H9 (cell line): Measurements from ENCODE around the gene IL11RA. TPM values are rescaled to one million over a fixed set of nuclear protein-coding genes. Genes with fewer than 3 reads are reported as not detected.

Experiments used
- DNase-seq: peaks from one replicate; pipeline ENCODE4 v3.0.0-alpha.2; 2017
- H2AFZ ChIP-seq: one replicate; pipeline ENCODE4 v1.6.1; 2013; ENCODE audit warnings: mild to moderate bottlenecking, low read length, control low read depth, moderate library complexity
- H2AK5ac ChIP-seq: 2 replicates; pipeline ENCODE4 v1.6.1; 2013; ENCODE audit warnings: low read length, control low read depth, mixed read lengths; ENCODE audit not compliant: insufficient read length
- H2BK120ac ChIP-seq: one replicate; pipeline ENCODE4 v1.6.1; 2013; ENCODE audit warnings: low read depth, mild to moderate bottlenecking, low read length, control low read depth, inconsistent platforms; ENCODE audit not compliant: poor library complexity, severe bottlenecking
- H2BK12ac ChIP-seq: 2 replicates; pipeline ENCODE4 v1.6.1; 2013; ENCODE audit warnings: low read length, control low read depth, mixed read lengths, low read depth; ENCODE audit not compliant: insufficient read length
- H2BK15ac ChIP-seq: 2 replicates; pipeline ENCODE4 v1.6.1; 2013; ENCODE audit warnings: low read depth, low read length, control low read depth
- H2BK20ac ChIP-seq: one replicate; pipeline ENCODE4 v1.6.1; 2013; ENCODE audit warnings: low read depth, mild to moderate bottlenecking, low read length, control low read depth, inconsistent platforms; ENCODE audit not compliant: poor library complexity, severe bottlenecking
- H2BK5ac ChIP-seq: 2 replicates; pipeline ENCODE4 v1.6.1; 2013; ENCODE audit warnings: low read length, control low read depth, mixed read lengths; ENCODE audit not compliant: insufficient read length
- H3K14ac ChIP-seq: 2 replicates; pipeline ENCODE4 v1.6.1; 2013; ENCODE audit warnings: low read length, control low read depth; ENCODE audit not compliant: insufficient read depth
- H3K18ac ChIP-seq: 2 replicates; pipeline ENCODE4 v1.6.1; 2013; ENCODE audit warnings: low read depth, mild to moderate bottlenecking, mixed read lengths, low read length, control low read depth; ENCODE audit not compliant: insufficient read length
- H3K23ac ChIP-seq: 2 replicates; pipeline ENCODE4 v1.6.1; 2013; ENCODE audit warnings: low read length, control low read depth, mixed read lengths, low read depth; ENCODE audit not compliant: insufficient read length
- H3K23me2 ChIP-seq: 2 replicates; pipeline ENCODE4 v1.6.1; 2013; ENCODE audit warnings: low read depth, mild to moderate bottlenecking, mixed read lengths, low read length, control low read depth; ENCODE audit not compliant: insufficient read length, poor library complexity, severe bottlenecking
- H3K27ac ChIP-seq: 2 replicates; pipeline ENCODE4 v1.5.1; 2013; ENCODE audit warnings: low read length, control low read depth, mixed read lengths, low read depth; ENCODE audit not compliant: insufficient read length
- H3K27me3 ChIP-seq: 2 replicates; pipeline ENCODE4 v1.6.1; 2013; ENCODE audit warnings: low read length, control low read depth, inconsistent platforms; ENCODE audit not compliant: insufficient read depth
- H3K4ac ChIP-seq: 2 replicates; pipeline ENCODE4 v1.6.1; 2013; ENCODE audit warnings: low read depth, mild to moderate bottlenecking, control low read depth, inconsistent platforms, low read length, moderate library complexity
- H3K4me1 ChIP-seq: 2 replicates; pipeline ENCODE4 v1.6.1; 2013; ENCODE audit warnings: low read length, control low read depth, inconsistent platforms; ENCODE audit not compliant: insufficient read depth
- H3K4me2 ChIP-seq: 2 replicates; pipeline ENCODE4 v1.6.1; 2013; ENCODE audit warnings: low read length, control low read depth, mixed read lengths; ENCODE audit not compliant: insufficient read length, insufficient read depth
- H3K56ac ChIP-seq: 2 replicates; pipeline ENCODE4 v1.6.1; 2013; ENCODE audit warnings: low read depth, mild to moderate bottlenecking, mixed read lengths, low read length, control low read depth; ENCODE audit not compliant: insufficient read length
- H3K79me1 ChIP-seq: 2 replicates; pipeline ENCODE4 v1.6.1; 2013; ENCODE audit warnings: low read depth, mild to moderate bottlenecking, moderate library complexity, low read length, control low read depth, inconsistent platforms; ENCODE audit not compliant: insufficient read depth, poor library complexity, severe bottlenecking
- H3K79me2 ChIP-seq: 2 replicates; pipeline ENCODE4 v1.6.1; 2013; ENCODE audit warnings: low read length, control low read depth, inconsistent platforms; ENCODE audit not compliant: insufficient read depth
- H3K9ac ChIP-seq: 2 replicates; pipeline ENCODE4 v1.6.1; 2013; ENCODE audit warnings: low read length, control low read depth, mixed read lengths; ENCODE audit not compliant: insufficient read length; ENCODE audit errors: extremely low read depth
- H3K9me3 ChIP-seq: one replicate; pipeline ENCODE4 v1.6.1; 2013; ENCODE audit warnings: low read depth, low read length, inconsistent platforms; ENCODE audit not compliant: control insufficient read depth
- H3T11ph ChIP-seq: one replicate; pipeline ENCODE4 v1.6.1; 2013; ENCODE audit warnings: mild to moderate bottlenecking, low read length, control low read depth, inconsistent platforms
- H4K20me1 ChIP-seq: one replicate; pipeline ENCODE4 v1.6.1; 2013; ENCODE audit not compliant: control insufficient read depth, insufficient read length, insufficient read depth
- H4K5ac ChIP-seq: 2 replicates; pipeline ENCODE4 v1.6.1; 2013; ENCODE audit warnings: low read depth, mild to moderate bottlenecking, mixed read lengths, low read length, control low read depth; ENCODE audit not compliant: insufficient read length
- H4K8ac ChIP-seq: replicated peaks from 2 replicates; pipeline ENCODE4 v1.6.1; 2013; ENCODE audit warnings: low read length, control low read depth, mixed read lengths, low read depth; ENCODE audit not compliant: insufficient read length
- H4K91ac ChIP-seq: 2 replicates; pipeline ENCODE4 v1.6.1; 2013; ENCODE audit warnings: low read depth, mild to moderate bottlenecking, moderate library complexity, mixed read lengths, low read length, control low read depth; ENCODE audit not compliant: insufficient read length
- H3K27ac Mint-ChIP-seq, 3 experiments: 2 replicates in 2 of 3; 3 replicates in 1 of 3; pipeline ENCODE4 v1.8.0; 2020 to 2021; ENCODE audit warnings: mixed read lengths in 3 of 3, mild to moderate bottlenecking in 1 of 3, moderate library complexity in 1 of 3
- H3K27me3 Mint-ChIP-seq: 2 replicates; pipeline ENCODE4 v1.8.0; 2021; ENCODE audit warnings: low read depth, mild to moderate bottlenecking, moderate library complexity, mixed read lengths
- H3K36me3 Mint-ChIP-seq, 3 experiments: 2 replicates in 2 of 3; 3 replicates in 1 of 3; pipeline ENCODE4 v1.8.0; 2020 to 2021; ENCODE audit warnings: low read depth in 3 of 3, mixed read lengths in 3 of 3; ENCODE audit not compliant: insufficient read depth in 1 of 3
- H3K4me1 Mint-ChIP-seq, 2 experiments: 2 replicates each; pipeline ENCODE4 v1.8.0; 2020; ENCODE audit warnings: mixed read lengths in 2 of 2
- H3K4me3 Mint-ChIP-seq, 2 experiments: 2 replicates in 1 of 2; 3 replicates in 1 of 2; pipeline ENCODE4 v1.8.0; 2020 to 2021; ENCODE audit warnings: mild to moderate bottlenecking in 2 of 2, mixed read lengths in 2 of 2, moderate library complexity in 1 of 2
- H3K9me3 Mint-ChIP-seq, 2 experiments: 2 replicates in 1 of 2; 3 replicates in 1 of 2; pipeline ENCODE4 v1.8.0; 2020; ENCODE audit warnings: mild to moderate bottlenecking in 2 of 2, mixed read lengths in 2 of 2, moderate library complexity in 1 of 2
- WGBS: extraction: QIAGEN DNeasy Blood & Tissue Kit; methylation state at CpG from one replicate; pipeline ENCODE4 v1.1.7; 2013; ENCODE audit warnings: missing lambda C conversion rate, low lambda C conversion rate, mixed read lengths; ENCODE audit not compliant: insufficient read length; ENCODE audit errors: extremely low coverage; 5-methylcytosine and 5-hydroxymethylcytosine counted together
- total RNA-seq: library from RNA; stranded (reverse); gene quantifications from 2 replicates; pipeline ENCODE4 v1.2.1, GENCODE V29; 2021
- TF ChIP-seq, protein P1 (sequence below): fragments of 200-600 bp; sonication (generic); conservative IDR thresholded peaks from 3 replicates; pipeline ENCODE4 v1.8.0; 2021; ENCODE audit warnings: antibody characterized with exemption, mild to moderate bottlenecking

The IL11RA gene
- total RNA-seq, 1 experiment from 2014 or later: 8.7 TPM

DNA sequence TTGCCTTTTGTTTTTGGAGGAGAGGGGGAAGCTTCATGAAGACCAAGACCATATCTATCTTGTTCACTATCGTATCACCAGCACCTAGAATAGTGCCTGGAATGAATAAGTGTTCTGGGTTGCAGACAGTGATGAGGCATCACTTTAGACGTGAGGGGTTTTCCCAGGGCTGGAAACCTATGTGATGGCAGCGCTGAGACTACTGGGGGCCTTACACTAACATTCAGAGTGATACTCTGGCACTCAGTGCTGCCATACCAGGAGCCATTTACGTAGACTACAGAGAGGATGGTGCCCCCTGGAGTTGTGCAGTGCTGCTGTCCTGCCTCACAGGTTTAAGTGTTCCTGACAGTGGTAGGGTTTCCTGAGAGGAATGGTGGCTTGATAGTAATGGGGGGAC, 32.2 kb downstream of the IL11RA start:
- Histone ChIP-seq H2AK5ac (no peak overlapping the region), H3K56ac (no peak overlapping the region), H3K4me2 (no peak overlapping the region), H2BK15ac (no peak overlapping the region), H2BK20ac (no peak overlapping the region), H2BK12ac (no peak overlapping the region), H2BK5ac (no peak overlapping the region), H3K4ac (no peak overlapping the region), H3K27me3 (no peaks in the 10 kb centered on the region), H3K79me2 (no peaks in the 10 kb centered on the region), H3K9me3 (no peaks in the 10 kb centered on the region), H2AFZ (no peak overlapping the region), H3K4me1 (peaks cover 8% of the 10 kb centered on the region; the same call in 1 of the 2 replicates), H4K91ac (no peak overlapping the region), H4K8ac (no peak overlapping the region), H3K23ac (no peak overlapping the region), H3T11ph (no peak overlapping the region), H3K27ac (no peak overlapping the region), H3K23me2 (no peaks in the 10 kb centered on the region), H3K14ac (no peak overlapping the region), H3K9ac (no peak overlapping the region), H4K5ac (no peak overlapping the region), H3K79me1 (no peaks in the 10 kb centered on the region), H3K18ac (no peak overlapping the region), H2BK120ac (no peak overlapping the region), H4K20me1 (no peaks in the 10 kb centered on the region)
- Mint-ChIP-seq H3K4me1 (peaks cover 13 to 17% of the 10 kb centered on the region in 2 experiments), H3K4me3 (no peak overlapping the region), H3K27ac (no peak overlapping the region), H3K27me3 (no peaks in the 10 kb centered on the region; the same call in none of the 2 replicates), H3K9me3 (no peaks in the 10 kb centered on the region), H3K36me3 (no peaks in the 10 kb centered on the region; a peak in 1 of 7 replicates)
- no peak for DNase-seq
- TF ChIP-seq, protein P1, sequence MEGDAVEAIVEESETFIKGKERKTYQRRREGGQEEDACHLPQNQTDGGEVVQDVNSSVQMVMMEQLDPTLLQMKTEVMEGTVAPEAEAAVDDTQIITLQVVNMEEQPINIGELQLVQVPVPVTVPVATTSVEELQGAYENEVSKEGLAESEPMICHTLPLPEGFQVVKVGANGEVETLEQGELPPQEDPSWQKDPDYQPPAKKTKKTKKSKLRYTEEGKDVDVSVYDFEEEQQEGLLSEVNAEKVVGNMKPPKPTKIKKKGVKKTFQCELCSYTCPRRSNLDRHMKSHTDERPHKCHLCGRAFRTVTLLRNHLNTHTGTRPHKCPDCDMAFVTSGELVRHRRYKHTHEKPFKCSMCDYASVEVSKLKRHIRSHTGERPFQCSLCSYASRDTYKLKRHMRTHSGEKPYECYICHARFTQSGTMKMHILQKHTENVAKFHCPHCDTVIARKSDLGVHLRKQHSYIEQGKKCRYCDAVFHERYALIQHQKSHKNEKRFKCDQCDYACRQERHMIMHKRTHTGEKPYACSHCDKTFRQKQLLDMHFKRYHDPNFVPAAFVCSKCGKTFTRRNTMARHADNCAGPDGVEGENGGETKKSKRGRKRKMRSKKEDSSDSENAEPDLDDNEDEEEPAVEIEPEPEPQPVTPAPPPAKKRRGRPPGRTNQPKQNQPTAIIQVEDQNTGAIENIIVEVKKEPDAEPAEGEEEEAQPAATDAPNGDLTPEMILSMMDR: peak; percentile 19; the same call in 1 of the 3 replicates
- no CpG with 5 or more reads among the region's 4 CpGs for WGBS
